RPMI7951 (cell line): ENCODE data around the gene CRACR2B. TPM values are rescaled to one million over a fixed set of nuclear protein-coding genes. Genes with fewer than 3 reads are reported as not detected.
A peak's percentile ranks its signal among the peaks of the same experiment; 100 is the strongest.

Experiments used
- DNase-seq: peaks from one replicate; pipeline ENCODE4 v3.0.0-alpha.2; 2012; ENCODE audit warnings: low read depth
- total RNA-seq: library from RNA; depleted of rRNA; stranded (reverse); fragments of >200 nt; shearing (Covaris generic); gene quantifications from 2 replicates; pipeline ENCODE4 v1.2.3, GENCODE V29; 2014

Gene CRACR2B
- total RNA-seq, 1 experiment from 2014 or later = 1.8 TPM

DNA sequence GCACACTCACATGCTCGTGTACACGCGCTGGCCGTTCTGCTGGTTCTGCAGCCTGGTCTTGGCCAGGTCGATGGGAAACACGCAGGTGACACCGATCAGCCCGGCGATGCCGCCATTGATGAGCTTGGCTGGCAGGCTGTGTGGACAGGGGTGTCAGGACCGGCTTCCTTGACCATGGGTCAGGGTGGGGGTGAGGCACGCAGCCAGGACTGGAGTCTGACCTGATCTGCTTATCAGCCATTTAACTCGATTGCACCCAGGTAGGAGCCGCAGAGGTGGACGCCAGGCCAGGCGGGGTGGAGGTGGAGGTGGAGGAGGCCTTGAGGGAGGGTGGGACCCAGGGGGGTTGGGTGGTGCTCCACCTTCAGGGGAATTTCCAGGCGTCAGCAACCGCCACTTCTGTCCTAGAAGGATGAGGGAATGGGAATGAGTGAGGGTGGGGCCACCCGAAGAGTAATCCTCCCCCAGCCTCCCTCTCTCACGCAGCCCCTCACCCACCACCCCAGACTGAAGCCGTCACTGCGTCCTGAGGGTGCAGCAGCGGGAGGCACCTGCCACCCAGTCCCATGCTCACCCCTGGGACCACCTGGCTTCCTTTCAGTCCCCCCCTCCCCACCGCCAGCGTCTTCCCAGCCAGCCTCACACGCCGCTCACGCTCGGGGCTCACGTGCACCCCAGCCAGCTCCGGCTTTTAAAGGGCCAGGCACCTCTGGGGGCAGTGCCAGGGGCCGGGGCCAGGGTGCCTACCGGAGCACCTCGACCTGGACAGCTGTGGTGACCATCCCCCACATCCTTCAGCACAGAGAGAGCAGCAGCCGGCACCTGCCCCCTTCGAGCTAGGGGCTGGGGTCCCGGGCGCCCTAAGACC lies 32.7 kb upstream of the CRACR2B start:
- DNase-seq = no peak

DNA sequence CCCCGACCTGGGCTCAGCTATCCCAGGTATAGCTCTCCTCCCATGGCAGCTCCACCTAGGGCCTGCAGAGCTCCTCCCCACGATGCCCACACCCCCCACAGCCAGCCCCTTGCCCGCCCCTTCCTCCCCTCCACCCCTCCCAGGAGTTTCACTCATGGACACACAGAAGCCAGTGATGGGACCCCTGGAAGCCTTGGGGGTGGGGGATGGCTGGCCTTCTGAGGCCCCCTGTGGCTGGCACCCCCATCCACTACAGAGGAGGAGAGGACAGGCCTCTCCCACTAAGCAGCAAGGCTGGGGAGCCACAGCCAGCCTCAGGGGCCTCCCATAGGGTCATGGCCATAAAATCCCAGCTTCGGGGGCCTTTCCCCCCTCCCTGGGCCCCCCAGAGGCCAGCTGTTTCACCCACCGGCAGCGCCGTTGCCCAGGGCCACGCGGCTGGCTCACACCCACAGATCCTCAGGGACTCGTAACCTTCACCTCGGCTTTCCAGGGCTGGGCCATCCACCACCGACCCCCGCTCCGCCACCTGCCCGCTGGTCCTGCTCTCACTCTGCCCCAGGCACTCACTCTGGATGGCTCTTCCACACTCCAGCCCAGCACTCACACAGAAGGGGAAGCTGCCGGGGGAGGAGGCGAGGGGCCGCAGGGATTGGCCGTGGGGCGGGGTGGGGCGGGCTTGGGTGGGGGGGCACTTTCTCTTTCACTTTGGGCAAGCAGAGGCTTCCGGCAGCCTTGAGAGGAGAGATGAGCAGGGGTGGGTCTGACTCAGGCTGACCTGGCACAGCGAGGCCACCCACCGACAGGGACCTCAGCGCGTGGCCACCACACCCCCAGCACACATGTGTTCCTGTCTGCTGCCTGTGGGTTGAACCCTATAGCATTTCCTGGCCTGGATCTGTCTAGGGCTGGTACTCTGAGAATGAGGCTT lies 31.8 kb upstream of the CRACR2B start:
- DNase-seq = peak; percentile 88

DNA sequence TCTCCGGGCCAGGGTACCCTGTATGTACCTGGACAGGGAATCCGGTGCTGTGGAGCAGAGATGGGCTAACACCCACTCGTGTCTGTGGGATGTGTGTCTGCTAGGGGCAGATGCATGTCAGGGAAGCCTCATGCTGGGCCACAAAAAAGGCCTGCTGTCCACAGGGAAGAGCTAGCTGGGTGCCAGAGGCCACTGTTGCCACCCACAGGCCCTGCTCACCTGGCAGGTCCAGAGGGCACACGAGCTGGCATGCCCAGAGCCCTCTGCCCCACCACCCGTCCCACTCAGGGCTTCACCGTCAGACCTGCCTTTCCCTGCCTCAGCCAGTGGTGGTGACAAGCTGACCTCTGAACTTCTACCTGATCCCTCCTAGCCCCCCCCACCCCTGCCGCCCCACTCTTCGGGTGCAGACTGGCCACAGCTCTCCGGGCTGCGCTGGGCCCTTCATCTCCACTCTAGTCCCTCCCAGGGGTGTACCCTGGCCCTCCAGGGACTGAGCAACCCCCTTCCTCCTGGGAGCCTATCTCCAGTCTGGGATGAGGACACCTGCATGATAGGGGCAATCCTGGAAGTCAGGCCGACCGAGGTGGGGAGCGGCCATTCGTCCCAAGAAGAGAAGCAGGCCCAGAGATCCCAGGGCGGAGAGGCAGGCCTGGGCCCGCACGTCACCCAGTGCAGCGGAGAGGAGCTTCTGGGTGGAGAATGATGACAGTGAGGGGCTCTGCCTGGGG lies 31.0 kb upstream of the CRACR2B start:
- no peak for DNase-seq

DNA sequence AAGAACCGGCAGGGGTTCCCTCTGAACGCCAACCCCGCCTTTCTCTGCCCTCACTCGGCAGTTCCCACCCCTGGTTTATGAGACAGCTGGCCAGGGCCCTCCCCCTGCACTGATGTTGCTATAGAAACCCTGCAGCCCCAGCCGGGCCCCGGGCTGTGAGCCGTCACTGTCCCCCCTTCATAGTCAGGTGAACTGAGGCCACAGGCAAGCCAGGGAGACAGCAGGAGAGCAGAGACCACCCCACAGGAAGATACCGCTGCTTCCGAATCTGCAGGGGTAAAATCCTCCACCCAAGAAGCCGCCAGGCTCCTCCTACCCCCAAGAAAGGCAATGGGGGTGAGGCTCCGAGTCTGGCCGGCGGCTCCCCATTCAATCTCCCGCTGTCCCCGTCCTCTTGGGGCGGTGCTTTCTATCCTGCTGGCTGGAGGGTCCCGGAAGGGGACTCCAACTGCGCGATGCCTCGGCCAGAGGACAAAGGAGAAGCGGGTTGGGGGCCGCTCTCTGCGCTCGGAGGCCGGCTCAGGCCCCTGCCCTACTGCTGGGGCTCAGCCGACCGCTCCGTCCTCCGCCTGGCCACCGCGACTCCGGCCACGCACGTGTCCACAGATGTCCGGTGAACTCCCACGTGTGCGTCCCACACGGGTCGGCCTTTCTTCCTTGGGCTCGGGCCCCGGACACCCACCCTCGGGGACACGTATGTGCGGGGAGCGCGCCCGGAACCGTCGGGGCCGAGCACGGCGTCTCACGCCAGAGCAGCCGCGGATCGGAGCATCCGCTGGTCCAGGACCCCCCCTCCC lies 30.2 kb upstream of the CRACR2B start:
- DNase-seq = peak; percentile 72

DNA sequence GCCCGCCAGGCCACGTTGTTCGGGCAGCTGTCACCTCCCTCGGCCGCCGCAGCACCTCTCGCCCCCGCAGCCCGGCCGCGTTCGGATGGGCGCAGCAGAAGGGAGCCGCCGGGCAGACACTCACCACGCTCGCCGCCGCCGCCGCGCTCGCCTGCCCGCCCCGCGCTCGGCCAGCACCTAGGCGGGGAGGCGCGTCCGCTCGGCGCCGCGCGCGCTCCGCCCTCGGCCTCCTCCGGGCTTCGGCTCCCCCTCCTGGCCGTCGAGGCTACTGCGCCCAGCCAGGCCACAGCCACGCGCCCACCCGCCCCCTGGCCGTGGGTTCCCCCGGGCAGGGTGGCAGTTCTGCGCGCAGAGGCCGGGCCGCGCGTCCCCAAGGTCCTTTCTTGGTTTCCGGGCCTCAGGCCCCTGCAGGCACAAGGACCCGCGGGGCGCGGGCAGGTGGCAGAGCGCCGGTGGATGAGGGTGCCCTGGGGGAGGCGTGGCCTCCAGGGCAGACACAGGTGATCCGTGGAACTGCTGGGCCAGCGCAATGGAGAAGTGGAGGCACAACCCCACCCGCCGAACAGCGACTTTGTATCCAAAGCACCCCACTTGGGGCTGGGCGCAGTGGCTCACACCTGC lies 29.5 kb upstream of the CRACR2B start, which contains the start of gene SLC25A22:
Gene SLC25A22 (minus strand): TSS at position 189 of the 621 bp plus-strand sequence. CDS start 3,275 bp downstream, outside the sequence.
- peak; percentile 70 for DNase-seq

DNA sequence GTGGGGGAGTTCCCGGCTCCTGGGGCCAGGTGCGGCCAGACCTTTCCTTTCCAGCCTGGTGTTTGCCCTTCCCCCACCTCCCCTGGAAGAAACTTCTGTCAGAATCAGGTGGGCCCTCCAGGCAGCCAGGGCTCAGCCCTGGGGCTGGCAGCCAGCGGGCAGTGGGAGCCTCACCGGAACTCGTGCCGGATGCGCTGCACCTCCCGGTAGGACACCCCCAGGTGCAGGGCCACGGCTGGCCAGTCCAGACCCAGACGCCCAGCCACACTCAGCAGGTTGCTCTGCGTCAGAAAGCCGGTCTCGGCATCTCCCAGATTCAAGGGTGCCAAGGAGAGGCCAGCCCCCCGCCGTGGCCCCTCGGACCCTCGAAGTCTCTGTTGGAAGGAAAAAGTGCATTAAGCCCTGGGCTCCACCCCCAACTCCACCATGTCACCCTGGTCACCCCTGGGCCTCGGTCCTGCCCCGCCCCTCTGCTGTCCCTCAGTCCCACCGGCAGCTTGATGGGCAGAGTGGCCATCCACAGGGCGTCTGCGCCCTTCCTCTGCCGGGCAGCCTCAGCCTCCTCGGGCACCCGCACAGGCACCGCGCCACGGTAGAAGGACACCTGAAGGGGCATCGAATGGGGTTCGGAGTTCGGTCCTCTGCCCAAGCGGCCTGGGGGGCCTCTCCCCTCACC lies 27.9 kb upstream of the CRACR2B start:
- DNase-seq = no peak

DNA sequence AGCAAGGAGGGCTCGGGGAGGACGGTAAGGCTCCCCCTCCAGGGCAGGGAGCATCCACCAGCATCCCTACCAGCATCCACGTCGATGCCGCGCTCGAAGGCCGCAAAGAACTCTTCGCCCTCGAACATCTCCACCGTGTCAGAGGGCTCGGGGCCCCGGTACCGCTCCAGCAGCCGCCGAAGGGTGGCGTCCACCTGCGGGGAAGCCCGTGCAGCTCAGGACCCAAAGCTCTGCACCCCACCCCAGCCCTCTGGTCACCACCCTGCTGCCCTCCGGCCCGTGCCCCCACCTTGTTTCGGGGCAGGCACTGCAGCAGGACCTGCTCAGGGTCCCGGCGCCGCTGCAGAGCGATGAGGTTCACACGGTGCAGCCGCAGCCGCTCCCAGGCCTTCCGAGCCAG lies 27.2 kb upstream of the CRACR2B start:
- DNase-seq = no peak

DNA sequence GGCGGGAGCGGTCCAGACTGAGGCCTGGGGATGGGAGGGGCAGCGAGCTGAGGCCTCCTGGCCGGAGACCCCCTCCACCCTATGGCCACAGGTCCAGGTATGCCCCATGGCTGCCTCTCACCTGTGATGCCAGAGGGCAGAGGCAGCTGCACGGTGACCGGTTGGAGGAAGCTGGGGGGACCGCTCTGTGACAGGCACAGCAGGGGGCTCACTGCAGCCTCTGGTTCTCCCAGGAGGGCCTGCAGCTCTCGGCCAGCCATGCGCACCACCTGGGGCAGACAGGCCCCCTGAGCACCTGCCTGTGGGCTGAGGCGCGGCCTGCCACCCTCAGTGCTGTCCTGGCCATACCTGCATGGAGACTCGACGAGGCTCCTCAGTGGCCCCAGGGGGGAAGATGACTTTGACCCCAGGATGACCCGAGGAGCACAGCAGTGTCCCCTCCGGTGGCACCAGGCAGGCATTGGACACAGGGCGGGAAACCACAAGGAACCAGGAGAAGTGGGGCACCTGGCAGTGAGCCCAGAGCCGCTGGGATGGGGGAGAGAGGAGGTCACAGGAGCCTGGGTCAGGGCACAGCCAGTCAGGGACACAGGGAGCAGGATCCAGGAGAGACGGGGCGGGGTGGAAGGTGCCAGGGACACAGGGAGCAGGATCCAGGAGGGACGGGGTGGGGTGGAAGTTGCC lies 26.5 kb upstream of the CRACR2B start:
- DNase-seq = no peak

DNA sequence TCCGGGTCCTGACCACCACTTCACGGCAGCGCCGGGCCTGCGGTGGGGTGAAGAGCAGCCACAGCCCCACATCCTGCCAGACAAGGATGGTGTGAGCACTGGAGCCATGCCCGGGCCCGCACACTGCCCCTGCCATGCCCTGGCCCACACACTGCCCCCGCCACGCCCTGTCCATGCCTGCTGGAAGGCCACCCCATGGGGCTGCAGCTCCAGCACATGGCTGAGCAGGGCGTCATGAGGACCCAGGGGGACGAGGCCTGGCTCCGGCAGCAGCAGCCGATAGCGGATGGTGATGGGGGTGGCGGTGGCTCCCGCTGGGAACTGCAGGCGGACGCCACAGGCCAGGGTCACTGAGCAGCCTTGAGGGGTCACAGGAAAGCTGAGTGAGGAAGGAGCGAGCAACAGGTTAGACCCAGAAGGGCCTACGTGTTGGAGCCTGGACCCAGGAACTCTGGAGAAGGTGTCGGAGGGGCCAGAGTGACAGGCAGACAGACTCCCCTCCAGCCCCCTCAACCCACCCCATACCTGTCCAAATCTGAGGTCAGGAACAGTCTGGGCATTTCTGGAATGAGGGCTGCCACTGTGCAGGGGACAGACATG lies 25.6 kb upstream of the CRACR2B start:
- no peak for DNase-seq

DNA sequence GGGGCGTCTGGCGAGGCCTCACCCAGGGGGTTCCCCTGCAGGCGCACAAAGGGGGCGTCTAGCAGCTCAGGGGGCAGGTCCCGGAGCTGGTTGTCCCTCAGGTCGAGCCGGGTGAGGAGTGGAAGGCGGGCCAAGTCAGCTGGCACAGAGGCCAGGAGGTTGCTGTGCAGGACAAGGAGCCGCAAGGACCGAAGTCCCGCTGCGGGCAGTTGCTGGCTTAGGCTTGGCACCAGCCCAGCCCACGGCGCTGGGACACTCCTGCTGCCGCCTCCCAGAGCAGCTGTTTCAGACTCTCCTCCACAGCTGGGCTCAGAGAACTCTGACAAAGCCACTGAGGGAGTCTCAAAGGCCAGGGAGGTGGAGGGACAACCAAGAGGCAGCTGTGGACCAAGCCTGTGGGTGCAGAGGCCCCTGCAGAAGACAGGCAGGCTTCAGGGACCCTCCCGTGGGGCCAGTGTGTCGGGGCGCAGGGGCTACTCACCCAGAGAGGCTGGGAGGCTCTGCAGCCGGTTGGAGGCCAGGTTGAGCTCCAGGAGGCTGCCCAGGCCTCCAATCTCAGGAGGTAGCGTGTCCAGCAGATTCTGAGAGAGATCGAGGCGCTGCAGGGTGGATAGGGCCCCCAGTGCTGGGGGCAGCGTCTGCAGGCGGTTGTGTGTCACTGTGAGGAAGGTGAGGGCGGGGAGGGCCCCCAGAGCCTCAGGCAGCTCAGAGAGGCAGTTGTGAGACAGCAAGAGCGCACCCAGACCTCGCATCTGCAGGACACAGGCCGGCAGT lies 24.8 kb upstream of the CRACR2B start:
- DNase-seq = no peak

DNA sequence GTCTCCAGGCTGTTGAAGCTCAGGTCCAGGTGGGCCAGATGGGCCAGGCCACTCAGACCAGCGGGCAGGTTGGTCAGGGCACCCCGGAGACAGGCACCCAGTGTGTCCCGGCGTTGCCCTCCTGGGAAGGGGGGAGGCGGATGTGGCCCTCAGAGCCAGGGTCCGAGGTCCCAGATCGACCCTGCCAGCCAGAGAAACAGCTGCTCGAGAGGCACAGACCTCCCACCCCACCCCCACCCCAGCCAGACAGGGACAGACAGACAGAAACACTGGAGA lies 24.3 kb upstream of the CRACR2B start:
- DNase-seq = no peak

DNA sequence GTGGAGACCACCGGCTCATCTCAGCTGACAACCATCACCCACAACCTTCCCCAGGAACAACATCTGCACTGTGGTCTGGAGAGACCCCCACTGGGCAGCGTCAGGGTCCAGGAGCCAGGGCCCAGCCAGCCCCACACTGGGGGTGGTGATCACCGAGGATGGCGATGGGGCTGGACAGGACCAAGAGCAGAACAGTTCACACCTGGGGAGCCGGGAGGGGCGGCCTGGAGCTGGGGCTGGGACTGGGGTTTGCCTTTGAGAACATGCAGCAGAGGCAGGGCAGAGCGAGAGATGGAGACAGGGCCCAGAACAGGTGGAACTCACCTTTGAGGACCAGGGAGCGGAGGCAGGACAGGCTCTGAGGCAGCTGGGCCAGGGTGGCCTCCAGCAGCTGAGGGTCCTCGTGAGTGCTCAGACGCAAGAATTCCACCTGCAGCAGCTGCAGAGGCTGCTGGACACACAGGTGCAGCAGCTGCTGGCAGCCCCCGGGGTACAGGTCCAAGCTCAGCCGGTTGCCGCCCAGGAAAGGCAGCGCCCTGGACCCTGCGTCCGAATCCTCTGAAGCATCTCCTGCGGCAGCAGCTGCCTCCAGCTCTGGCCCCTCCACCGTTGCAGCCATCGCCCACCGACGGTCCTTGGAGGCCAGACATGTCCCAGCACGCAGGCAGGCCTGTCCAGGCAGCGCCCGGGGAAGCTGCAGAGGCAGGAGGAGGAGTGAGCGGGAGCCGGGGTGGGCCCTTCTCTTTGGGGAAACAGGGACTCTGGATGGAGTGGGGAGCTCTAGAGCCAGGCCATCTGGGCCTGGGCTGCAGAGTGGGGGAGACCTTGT lies 23.7 kb upstream of the CRACR2B start:
- DNase-seq = no peak

DNA sequence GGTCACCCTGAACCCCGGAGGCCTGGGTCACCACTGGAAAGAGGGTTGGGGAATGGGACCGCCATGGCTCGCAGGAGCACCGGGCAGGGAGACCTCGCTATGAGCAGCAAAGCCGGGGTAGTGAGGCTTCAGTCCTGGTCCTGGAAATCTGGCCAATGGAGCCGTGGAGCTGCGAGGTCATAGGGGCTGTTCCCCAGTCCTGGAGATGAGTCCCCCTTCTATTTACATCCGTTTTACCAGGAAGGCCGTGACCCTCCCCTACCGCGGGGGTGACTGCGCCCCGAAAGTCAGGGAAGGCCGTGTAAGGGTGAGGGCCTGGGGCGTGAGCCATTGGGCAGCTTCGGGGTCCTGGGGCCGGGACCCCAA lies 23.1 kb upstream of the CRACR2B start:
- DNase-seq = no peak

DNA sequence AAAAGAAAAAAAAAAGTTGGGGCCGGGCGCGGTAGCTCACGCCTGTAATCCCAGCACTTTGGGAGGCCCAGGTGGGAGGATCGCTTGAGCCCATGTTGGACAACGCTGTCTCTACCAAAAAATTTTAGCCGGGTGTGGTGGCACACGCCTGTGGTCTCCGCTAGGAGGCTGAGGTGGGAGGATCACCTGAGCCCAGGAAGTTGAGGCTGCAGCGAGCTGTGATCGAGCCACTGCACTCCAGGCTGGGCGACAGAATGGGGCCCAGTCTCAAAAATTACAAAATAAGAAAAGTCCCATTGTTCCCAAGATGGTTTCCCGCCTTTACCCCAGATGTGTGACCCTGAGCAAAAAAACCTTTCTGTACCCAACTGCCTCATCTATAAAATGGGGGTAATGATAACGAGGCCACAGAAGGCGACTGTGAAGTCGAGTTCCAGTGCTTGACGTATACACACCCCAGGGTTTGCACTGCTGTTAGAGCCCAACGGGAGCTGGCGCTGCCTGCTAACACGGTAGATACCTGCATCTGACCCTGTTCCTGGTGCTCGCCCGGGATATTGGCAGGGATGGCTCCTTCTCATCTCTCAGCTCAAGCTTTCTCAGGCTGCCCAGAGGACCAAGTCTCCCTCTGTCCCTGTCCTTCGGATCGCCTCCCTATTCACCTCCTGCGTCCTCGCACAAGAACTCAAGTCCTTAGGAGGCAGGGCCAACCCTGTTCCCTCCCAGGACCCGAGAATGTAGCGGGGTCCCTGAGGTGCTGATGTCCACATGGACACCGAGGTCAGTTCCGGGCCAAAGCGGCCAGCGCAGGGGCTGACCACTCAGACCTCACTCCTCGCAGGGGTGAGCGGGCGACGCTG lies 19.1 kb upstream of the CRACR2B start:
- DNase-seq = peak; percentile 81

DNA sequence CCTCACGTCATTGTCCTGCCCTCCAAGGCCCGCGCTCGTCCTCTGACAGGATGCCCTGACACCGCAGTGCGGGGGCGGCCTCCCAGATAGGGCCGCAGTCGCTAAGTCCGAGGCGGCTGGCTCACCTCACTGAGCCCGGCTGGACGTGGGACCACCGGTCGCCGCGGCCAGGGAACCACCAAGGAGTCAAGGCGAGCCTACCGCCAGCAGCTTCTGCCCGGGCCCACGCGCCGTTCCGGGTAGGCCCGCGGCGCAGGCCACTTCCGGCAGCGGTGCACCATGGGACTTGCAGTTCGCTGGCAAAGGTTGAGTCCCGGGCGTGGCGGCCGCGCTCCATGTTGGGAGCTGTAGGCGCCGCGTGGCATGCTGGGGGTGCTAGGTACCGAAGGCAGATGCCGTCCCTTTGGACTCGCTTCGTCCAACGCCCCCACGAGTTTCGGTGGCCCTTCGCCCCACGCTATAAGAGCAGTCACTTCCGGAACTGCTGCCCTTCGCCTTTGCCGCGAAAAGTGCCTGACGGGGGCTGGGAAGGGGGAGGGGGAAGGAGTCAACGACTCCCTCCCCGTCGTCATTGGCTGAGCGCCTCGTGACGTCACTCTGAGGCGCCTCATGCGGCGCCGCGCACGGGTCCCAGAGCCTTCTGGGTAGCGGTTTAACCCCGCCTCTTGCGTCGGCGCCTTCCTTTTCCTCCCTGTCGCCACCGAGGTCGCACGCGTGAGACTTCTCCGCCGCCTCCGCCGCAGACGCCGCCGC lies 18.3 kb upstream of the CRACR2B start, which contains the start of gene RPLP2:
Gene RPLP2 (plus strand): TSS at position 681 of the 753 bp plus-strand sequence. CDS start 268 bp downstream, outside the sequence.
- peak; percentile 94 for DNase-seq
